ENCODE measurements around the gene NTF3.
A peak's percentile ranks its signal among the peaks of the same experiment; 100 is the strongest.

NTF3 gene

GRCh38 chr12:5417500-5417899 lies 14.4 kb upstream of the NTF3 start:
- TF ChIP-seq, protein P1, sequence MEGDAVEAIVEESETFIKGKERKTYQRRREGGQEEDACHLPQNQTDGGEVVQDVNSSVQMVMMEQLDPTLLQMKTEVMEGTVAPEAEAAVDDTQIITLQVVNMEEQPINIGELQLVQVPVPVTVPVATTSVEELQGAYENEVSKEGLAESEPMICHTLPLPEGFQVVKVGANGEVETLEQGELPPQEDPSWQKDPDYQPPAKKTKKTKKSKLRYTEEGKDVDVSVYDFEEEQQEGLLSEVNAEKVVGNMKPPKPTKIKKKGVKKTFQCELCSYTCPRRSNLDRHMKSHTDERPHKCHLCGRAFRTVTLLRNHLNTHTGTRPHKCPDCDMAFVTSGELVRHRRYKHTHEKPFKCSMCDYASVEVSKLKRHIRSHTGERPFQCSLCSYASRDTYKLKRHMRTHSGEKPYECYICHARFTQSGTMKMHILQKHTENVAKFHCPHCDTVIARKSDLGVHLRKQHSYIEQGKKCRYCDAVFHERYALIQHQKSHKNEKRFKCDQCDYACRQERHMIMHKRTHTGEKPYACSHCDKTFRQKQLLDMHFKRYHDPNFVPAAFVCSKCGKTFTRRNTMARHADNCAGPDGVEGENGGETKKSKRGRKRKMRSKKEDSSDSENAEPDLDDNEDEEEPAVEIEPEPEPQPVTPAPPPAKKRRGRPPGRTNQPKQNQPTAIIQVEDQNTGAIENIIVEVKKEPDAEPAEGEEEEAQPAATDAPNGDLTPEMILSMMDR (IDR thresholded peaks at IDR 0.05), result no peak

- TF ChIP-seq, protein P1 (IDR thresholded peaks at IDR 0.05), result peak; percentile 33; the same call in 1 of the 2 replicates
Measured at GRCh38 chr12:5428332-5429221, 3.3 kb upstream of the NTF3 start.

- TF ChIP-seq, protein P1 (IDR thresholded peaks at IDR 0.05), result no peak
Measured at GRCh38 chr12:5429741-5430557, 2.0 kb upstream of the NTF3 start.

DNA sequence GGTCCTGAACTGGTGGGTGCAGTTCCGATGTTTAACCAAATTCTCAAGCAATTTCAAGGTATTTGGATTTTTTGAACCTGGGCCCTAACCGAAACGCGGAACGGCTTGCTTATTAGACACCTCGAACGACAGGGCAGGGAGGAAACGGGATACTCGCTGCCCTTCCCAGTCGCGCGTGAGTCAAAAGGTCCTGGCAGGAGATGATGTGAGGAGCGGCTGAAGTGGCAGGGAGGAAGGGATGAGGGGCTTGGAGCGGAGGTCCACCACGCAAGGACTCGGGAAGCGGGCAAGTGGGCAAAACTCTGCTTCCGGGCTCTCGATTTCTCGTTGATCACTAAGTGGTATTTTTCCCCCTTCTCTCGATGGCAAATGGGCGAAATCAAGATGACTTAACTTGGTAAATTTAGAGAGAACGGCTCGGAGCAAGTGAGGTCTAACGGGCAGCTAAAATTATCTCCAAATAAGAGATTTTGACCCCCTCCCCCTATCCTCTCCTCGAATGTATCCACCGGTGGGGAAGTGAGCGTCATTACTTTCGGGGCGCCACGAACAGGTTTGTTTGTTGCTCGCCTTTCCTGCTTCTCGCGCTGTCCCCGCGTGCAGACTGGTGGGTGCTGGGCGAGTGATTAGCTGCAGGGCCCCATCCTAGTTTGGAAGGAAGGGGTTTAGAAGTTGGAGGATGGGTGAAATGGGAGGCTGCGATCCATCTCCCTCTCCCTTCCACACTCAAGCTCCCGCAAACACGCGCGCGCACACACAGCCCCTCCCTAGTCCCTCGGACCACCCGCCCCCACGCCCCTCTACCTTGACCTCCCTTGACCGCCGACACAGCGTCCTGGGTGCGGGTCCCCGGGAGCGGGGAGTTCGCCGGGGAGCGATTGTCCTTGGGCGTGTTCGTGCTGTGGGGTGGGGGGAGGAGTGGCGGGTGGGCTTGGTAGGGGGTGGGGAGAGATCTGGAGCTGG lies 986 bp upstream of the NTF3 start:
- TF ChIP-seq, protein P1 (IDR thresholded peaks at IDR 0.05), result no peak

GRCh38 chr12:5433081-5433844 lies 1.4 kb downstream of the NTF3 start:
- TF ChIP-seq, protein P1 (IDR thresholded peaks at IDR 0.05), result no peak

DNA sequence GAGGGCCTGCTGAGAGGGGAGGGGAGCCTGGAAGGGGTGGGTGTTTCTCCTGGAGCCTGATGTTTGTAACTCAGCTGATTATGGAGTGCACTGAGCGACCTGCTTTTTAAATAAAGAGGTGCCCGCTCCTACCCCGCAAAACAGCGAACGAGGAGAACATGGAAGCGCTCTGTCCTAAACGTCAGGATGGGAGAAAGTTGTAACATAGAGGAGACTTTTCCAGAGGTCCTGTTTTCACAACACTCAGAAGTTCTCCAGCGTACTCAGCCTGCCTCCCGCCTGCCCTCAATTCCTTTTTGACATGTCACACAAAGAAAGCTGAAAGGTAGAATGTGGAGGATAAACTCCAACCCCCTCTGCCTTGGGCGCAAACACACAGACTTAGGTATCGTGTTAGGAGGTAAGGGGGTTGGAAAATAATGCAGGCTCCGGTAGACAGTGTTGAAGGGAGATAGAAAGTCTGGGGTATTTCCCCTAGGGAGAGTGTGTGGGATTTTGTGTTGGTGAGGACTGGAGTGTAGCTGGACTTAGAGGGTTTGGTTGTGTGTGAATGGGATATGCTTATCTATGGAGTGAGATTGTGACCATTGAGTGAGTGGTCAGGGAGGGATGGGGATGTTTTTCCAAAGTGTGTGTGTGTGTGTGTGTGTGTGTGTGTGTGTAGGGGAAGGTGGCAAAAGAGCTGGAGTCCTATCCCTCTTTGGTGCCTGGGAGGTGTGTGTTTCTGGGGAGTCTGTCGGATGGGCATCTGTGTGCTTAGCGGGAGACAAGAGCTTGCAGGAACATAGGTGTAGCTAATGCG lies 2.1 kb downstream of the NTF3 start:
- TF ChIP-seq, protein P1 (IDR thresholded peaks at IDR 0.05), result no peak
